ENCODE results near the gene C5orf24.
"Not testable (repeated sequence)": the region's sequence is repeated elsewhere in the genome, so short reads cannot be mapped to it uniquely, and the experiment has no call there.

Gene C5orf24

GRCh38 chr5:134845852-134846640 lies at the start of gene C5orf24:
C5orf24 (plus strand) TSS chr5:134845968; CDS start chr5:134854901, 8,933 bp downstream.
- peak; percentile 69 to 85 (median 82) for DNase-seq (ENCODE audit: low read depth in 2 of 3, low spot score in 2 of 3)

GRCh38 chr5:134798468-134798867 lies 47.3 kb upstream of the C5orf24 start:
- no peak for DNase-seq (ENCODE audit: low read depth in 2 of 3, low spot score in 2 of 3)

- DNase-seq (ENCODE audit: low read depth in 2 of 3, low spot score in 2 of 3), result no peak
Measured at GRCh38 chr5:134803821-134804220, 41.9 kb upstream of the C5orf24 start.

- no peak for DNase-seq (ENCODE audit: low read depth in 2 of 3, low spot score in 2 of 3)
Measured at GRCh38 chr5:134813407-134813806, 32.4 kb upstream of the C5orf24 start.

- no peak for DNase-seq (ENCODE audit: low read depth in 2 of 3, low spot score in 2 of 3)
Measured at GRCh38 chr5:134813827-134814226, 31.9 kb upstream of the C5orf24 start.

- no peak for DNase-seq (ENCODE audit: low read depth in 2 of 3, low spot score in 2 of 3)
Measured at GRCh38 chr5:134817006-134817405, 28.8 kb upstream of the C5orf24 start.

GRCh38 chr5:134818776-134819175 lies 27.0 kb upstream of the C5orf24 start:
- DNase-seq (ENCODE audit: low read depth in 2 of 3, low spot score in 2 of 3), result no peak

GRCh38 chr5:134819407-134819963 lies 26.3 kb upstream of the C5orf24 start:
- DNase-seq (ENCODE audit: low read depth in 2 of 3, low spot score in 2 of 3), result no peak

- DNase-seq (ENCODE audit: low read depth in 2 of 3, low spot score in 2 of 3), result no peak
Measured at GRCh38 chr5:134821841-134822240, 23.9 kb upstream of the C5orf24 start.

GRCh38 chr5:134824681-134825080 lies 21.1 kb upstream of the C5orf24 start:
- no peak for DNase-seq (ENCODE audit: low read depth in 2 of 3, low spot score in 2 of 3)

GRCh38 chr5:134825212-134825611 lies 20.6 kb upstream of the C5orf24 start:
- DNase-seq (ENCODE audit: low read depth in 2 of 3, low spot score in 2 of 3), result no peak

- no peak for DNase-seq (ENCODE audit: low read depth in 2 of 3, low spot score in 2 of 3)
Measured at GRCh38 chr5:134833340-134834032, 12.3 kb upstream of the C5orf24 start.

- DNase-seq (ENCODE audit: low read depth in 2 of 3, low spot score in 2 of 3), result no peak
Measured at GRCh38 chr5:134835623-134836022, 10.1 kb upstream of the C5orf24 start.

- no peak for DNase-seq (ENCODE audit: low read depth in 2 of 3, low spot score in 2 of 3)
Measured at GRCh38 chr5:134837530-134838181, 8.1 kb upstream of the C5orf24 start.

- DNase-seq (ENCODE audit: low read depth in 2 of 3, low spot score in 2 of 3), result not testable (repeated sequence)
Measured at GRCh38 chr5:134838361-134838760, 7.4 kb upstream of the C5orf24 start.

- DNase-seq (ENCODE audit: low read depth in 2 of 3, low spot score in 2 of 3), result no peak
Measured at GRCh38 chr5:134840811-134841210, 5.0 kb upstream of the C5orf24 start.

GRCh38 chr5:134844252-134844651 lies 1.5 kb upstream of the C5orf24 start:
- DNase-seq (ENCODE audit: low read depth in 2 of 3, low spot score in 2 of 3), result no peak

GRCh38 chr5:134845335-134845851 lies 375 bp upstream of the C5orf24 start:
- DNase-seq (ENCODE audit: low read depth in 2 of 3, low spot score in 2 of 3), result no peak

GRCh38 chr5:134846641-134846960 lies 833 bp downstream of the C5orf24 start:
- DNase-seq (ENCODE audit: low read depth in 2 of 3, low spot score in 2 of 3), result peak in 2 of 3 experiments; percentile 6 to 12

- not testable (repeated sequence) for DNase-seq (ENCODE audit: low read depth in 2 of 3, low spot score in 2 of 3)
Measured at GRCh38 chr5:134849434-134849933, 3.7 kb downstream of the C5orf24 start.

GRCh38 chr5:134851307-134851923 lies 5.6 kb downstream of the C5orf24 start:
- DNase-seq (ENCODE audit: low read depth in 2 of 3, low spot score in 2 of 3), result no peak

Measured in activated CD8-positive, alpha-beta memory T cell treated with anti-CD3 and anti-CD28 coated beads for 48 hours (primary cell).